HEK293 (cell line): ENCODE data around the gene LYPD3.

Experiments used
- CTCF ChIA-PET: fragments of 350-600 bp; formaldehyde crosslinking; extraction: SDS; loops from one replicate; lab custom pipeline; 2021; ENCODE audit warnings: antibody characterized with exemption; lab: Yijun Ruan, JAX
- POLR2A ChIA-PET: fragments of 300-600 bp; formaldehyde crosslinking; extraction: SDS; loops from one replicate; lab custom pipeline; 2020; ENCODE audit warnings: antibody characterized with exemption, inconsistent platforms; lab: Yijun Ruan, JAX
- H3K27ac ChIP-seq: fragments of 200-500 bp; sonication (Bioruptor generic); 2 replicates; pipeline ENCODE4 v1.5.1; 2014; ENCODE audit warnings: low read depth, low read length, control low read depth, inconsistent platforms; ENCODE audit errors: extremely low read depth
- H3K36me3 ChIP-seq, 2 experiments: fragments of 200-500 bp in 1 of 2; sonication (Bioruptor generic) in 1 of 2; 1 replicate in 1 of 2; 2 replicates in 1 of 2; pipeline ENCODE4 v1.5.1; 2014 to 2017; ENCODE audit warnings: inconsistent platforms in 2 of 2, low read length in 2 of 2; ENCODE audit not compliant: control insufficient read depth in 2 of 2, insufficient read depth in 1 of 2
- H3K4me1 ChIP-seq: fragments of 200-500 bp; sonication (Bioruptor generic); 2 replicates; pipeline ENCODE4 v1.5.1; 2014; ENCODE audit warnings: mild to moderate bottlenecking, low read length, inconsistent platforms; ENCODE audit not compliant: control insufficient read depth, insufficient read depth
- H3K4me3 ChIP-seq: 2 replicates; pipeline ENCODE4 v1.5.1; 2011; ENCODE audit warnings: low read depth, mild to moderate bottlenecking, control low read depth, low read length, moderate library complexity
- H3K9me3 ChIP-seq: fragments of 200-500 bp; sonication (Bioruptor generic); 2 replicates; pipeline ENCODE4 v1.5.1; 2014; ENCODE audit warnings: low read depth, low read length, inconsistent platforms; ENCODE audit not compliant: control insufficient read depth, insufficient read depth
- FEZF1 ChIP-seq: fragments of 450-650 bp; formaldehyde crosslinking; IDR thresholded peaks from 2 replicates; pipeline ENCODE4 v1.5.1; 2016; ENCODE audit warnings: missing biosample characterization, missing genetic modification characterization
- HOXC10 ChIP-seq: sonication (generic); formaldehyde crosslinking; IDR thresholded peaks from 2 replicates; pipeline ENCODE4 v1.8.1; 2023; ENCODE audit warnings: mild to moderate bottlenecking, missing genetic modification reagents
- KLF8 ChIP-seq: fragments of 450-650 bp; formaldehyde crosslinking; IDR thresholded peaks from 2 replicates; pipeline ENCODE4 v1.5.1; 2016; ENCODE audit warnings: missing biosample characterization, missing genetic modification characterization
- PRDM1 ChIP-seq: fragments of 450-650 bp; formaldehyde crosslinking; IDR thresholded peaks from 2 replicates; pipeline ENCODE4; 2016; ENCODE audit warnings: missing biosample characterization, missing genetic modification characterization
- PRDM2 ChIP-seq: fragments of 450-650 bp; formaldehyde crosslinking; IDR thresholded peaks from 2 replicates; pipeline ENCODE4 v1.5.1; 2016; ENCODE audit warnings: missing biosample characterization, missing genetic modification characterization, borderline replicate concordance
- REPIN1 ChIP-seq: fragments of 450-650 bp; formaldehyde crosslinking; IDR thresholded peaks from 2 replicates; pipeline ENCODE4 v1.5.1; 2017; ENCODE audit warnings: missing biosample characterization, missing genetic modification characterization, low read depth
- SETDB1 ChIP-seq: IDR thresholded peaks from one replicate; pipeline ENCODE4 v1.6.1; 2017; ENCODE audit warnings: mild to moderate bottlenecking, low read length, moderate library complexity, mixed read lengths; ENCODE audit not compliant: insufficient read length
- TCF7L2 ChIP-seq: IDR thresholded peaks from 2 replicates; pipeline ENCODE4 v1.6.1; 2011; ENCODE audit warnings: low read depth, mild to moderate bottlenecking, inconsistent platforms, low read length, moderate library complexity, borderline replicate concordance
- YY1 ChIP-seq: fragments of 450-650 bp; formaldehyde crosslinking; IDR thresholded peaks from 2 replicates; pipeline ENCODE4 v1.5.1; 2018; ENCODE audit warnings: missing biosample characterization, missing genetic modification characterization
- ZNF114 ChIP-seq: fragments of 450-650 bp; formaldehyde crosslinking; IDR thresholded peaks from 2 replicates; pipeline ENCODE4 v1.5.0; 2017; ENCODE audit warnings: missing biosample characterization, missing genetic modification characterization
- ZNF121 ChIP-seq: fragments of 450-650 bp; formaldehyde crosslinking; IDR thresholded peaks from 2 replicates; pipeline ENCODE4 v1.5.1; 2016; ENCODE audit warnings: missing biosample characterization, missing genetic modification characterization
- ZNF138 ChIP-seq: fragments of 450-650 bp; formaldehyde crosslinking; IDR thresholded peaks from 2 replicates; pipeline ENCODE4 v1.5.1; 2016; ENCODE audit warnings: missing biosample characterization, missing genetic modification characterization, borderline replicate concordance
- ZNF24 ChIP-seq: fragments of 450-650 bp; formaldehyde crosslinking; IDR thresholded peaks from 2 replicates; pipeline ENCODE4 v1.5.1; 2016; ENCODE audit warnings: missing biosample characterization, missing genetic modification characterization
- ZNF529 ChIP-seq: fragments of 450-650 bp; formaldehyde crosslinking; IDR thresholded peaks from 2 replicates; pipeline ENCODE4 v1.5.1; 2017; ENCODE audit warnings: missing genetic modification characterization, missing biosample characterization; ENCODE audit not compliant: insufficient replicate concordance
- ZNF639 ChIP-seq: fragments of 450-650 bp; formaldehyde crosslinking; IDR thresholded peaks from 2 replicates; pipeline ENCODE4 v1.5.1; 2016; ENCODE audit warnings: missing biosample characterization, missing genetic modification characterization
- ZNF664 ChIP-seq: fragments of 450-650 bp; formaldehyde crosslinking; IDR thresholded peaks from 2 replicates; pipeline ENCODE4 v1.5.1; 2016; ENCODE audit warnings: missing biosample characterization, missing genetic modification characterization
- ZNF785 ChIP-seq: fragments of 450-650 bp; formaldehyde crosslinking; IDR thresholded peaks from 2 replicates; pipeline ENCODE4 v1.5.1; 2016; ENCODE audit warnings: missing biosample characterization, missing genetic modification characterization
- TF ChIP-seq, protein P1 (sequence below): fragments of 450-650 bp; formaldehyde crosslinking; IDR thresholded peaks from 2 replicates; pipeline ENCODE4 v1.5.1; 2017; ENCODE audit warnings: missing biosample characterization, missing genetic modification characterization
- TF ChIP-seq, protein P2 (sequence below): fragments of 450-650 bp; formaldehyde crosslinking; IDR thresholded peaks from 2 replicates; pipeline ENCODE4 v1.5.1; 2016; ENCODE audit warnings: missing biosample characterization, missing genetic modification characterization

The LYPD3 gene

DNA sequence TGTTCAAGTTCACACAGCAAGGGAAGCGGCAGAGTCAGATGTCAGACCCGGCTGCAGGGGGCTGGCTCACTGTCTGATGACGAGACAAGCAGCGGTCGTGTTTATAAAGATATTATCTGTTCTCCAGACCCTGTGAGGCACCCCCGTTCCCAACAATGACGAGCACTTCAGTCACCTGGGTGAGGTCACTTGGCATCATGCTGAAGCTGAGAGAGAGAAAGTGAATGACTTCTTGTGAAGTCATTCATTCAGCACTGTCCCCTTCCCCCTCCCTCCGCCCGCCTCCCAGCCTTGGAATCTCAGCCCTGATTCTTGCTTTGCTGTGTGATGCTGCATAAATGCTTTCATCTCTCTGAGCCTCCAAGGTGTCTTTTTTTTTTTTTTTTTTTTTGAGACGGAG is 4.9 kb upstream of the LYPD3 start (continued):
- TF ChIP-seq, protein P1, sequence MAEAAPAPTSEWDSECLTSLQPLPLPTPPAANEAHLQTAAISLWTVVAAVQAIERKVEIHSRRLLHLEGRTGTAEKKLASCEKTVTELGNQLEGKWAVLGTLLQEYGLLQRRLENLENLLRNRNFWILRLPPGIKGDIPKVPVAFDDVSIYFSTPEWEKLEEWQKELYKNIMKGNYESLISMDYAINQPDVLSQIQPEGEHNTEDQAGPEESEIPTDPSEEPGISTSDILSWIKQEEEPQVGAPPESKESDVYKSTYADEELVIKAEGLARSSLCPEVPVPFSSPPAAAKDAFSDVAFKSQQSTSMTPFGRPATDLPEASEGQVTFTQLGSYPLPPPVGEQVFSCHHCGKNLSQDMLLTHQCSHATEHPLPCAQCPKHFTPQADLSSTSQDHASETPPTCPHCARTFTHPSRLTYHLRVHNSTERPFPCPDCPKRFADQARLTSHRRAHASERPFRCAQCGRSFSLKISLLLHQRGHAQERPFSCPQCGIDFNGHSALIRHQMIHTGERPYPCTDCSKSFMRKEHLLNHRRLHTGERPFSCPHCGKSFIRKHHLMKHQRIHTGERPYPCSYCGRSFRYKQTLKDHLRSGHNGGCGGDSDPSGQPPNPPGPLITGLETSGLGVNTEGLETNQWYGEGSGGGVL (tag by site-specific recombination), result peak; percentile 50; the same call in 1 of the 2 replicates

DNA sequence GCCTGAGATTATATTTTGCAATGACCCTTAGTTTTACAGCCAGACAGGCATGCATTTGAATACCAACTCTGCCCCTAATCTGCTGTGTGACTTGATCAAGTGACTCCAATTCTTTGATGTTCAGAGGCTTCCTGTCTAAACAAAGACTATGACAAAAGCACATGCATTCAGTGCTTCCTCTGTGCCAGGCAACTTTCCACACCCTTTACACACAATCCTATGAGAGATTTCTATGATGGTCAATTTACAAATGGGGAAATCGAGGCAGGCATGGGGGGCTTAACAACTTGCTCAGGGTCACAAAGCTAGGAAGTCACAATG is 3.7 kb upstream of the LYPD3 start:
- no peak overlapping the region for H3K27ac ChIP-seq
- H3K4me1 ChIP-seq, result peaks cover 13% of the 10 kb centered on the region; the same call in 1 of the 2 replicates
- no peaks in the 10 kb centered on the region for H3K9me3 ChIP-seq
- no peak overlapping the region for H3K4me3 ChIP-seq
- TF ChIP-seq, protein P2, sequence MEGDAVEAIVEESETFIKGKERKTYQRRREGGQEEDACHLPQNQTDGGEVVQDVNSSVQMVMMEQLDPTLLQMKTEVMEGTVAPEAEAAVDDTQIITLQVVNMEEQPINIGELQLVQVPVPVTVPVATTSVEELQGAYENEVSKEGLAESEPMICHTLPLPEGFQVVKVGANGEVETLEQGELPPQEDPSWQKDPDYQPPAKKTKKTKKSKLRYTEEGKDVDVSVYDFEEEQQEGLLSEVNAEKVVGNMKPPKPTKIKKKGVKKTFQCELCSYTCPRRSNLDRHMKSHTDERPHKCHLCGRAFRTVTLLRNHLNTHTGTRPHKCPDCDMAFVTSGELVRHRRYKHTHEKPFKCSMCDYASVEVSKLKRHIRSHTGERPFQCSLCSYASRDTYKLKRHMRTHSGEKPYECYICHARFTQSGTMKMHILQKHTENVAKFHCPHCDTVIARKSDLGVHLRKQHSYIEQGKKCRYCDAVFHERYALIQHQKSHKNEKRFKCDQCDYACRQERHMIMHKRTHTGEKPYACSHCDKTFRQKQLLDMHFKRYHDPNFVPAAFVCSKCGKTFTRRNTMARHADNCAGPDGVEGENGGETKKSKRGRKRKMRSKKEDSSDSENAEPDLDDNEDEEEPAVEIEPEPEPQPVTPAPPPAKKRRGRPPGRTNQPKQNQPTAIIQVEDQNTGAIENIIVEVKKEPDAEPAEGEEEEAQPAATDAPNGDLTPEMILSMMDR (tag by site-specific recombination), result no peak
- ChIA-PET CTCF (interaction anchor here (0.6 to 1.8 kb wide), 7 partner anchors 14 to 51 kb away, joined by 3 to 16 read pairs (median 3); no protein-coding TSS in a partner anchor), POLR2A (no interaction called here)
- no peaks in the 10 kb centered on the region for H3K36me3 ChIP-seq

DNA sequence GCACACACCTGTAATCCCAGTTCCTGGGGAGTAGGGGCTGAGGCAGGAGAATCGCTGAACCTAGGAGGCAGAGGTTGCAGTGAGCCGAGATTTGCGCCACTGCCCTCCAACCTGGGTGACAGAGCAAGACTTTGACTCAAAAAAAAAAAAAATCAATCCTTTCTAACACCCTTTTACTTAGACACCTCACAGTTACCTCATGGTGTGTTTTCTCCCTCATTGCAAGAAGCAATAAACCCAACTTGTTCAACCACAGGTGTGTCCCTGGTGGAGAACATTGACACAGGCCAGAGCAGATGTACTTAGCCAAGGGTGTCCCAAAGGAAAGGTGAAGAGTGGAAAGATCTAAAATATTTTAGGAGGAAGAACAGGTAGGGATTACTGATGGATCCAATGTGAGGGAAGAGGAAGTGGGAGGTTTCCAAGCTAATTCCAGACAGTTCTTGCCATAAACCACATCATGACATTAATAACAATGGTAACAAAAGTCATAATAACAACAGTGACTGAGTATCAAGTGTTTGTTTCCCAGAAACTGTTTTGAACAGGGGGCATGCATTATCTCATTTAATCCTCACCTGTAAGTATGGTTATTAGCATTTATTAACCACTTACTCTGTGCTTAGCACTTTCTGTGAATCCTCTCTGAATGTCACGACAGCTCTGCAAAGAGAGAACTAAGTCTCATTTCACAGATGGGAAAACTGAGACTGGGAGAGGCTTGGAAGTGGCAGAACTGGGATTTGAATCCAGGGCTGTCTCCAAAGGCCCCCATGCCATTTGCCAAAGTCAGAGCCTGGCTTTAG is 3.1 kb upstream of the LYPD3 start:
- ChIA-PET CTCF (interaction anchor here (0.6 to 1.8 kb wide), 7 partner anchors 14 to 51 kb away, joined by 3 to 16 read pairs (median 3); no protein-coding TSS in a partner anchor), POLR2A (interaction anchor here (0.7 kb wide), 1 partner anchor 52 kb away, joined by 4 read pairs; no protein-coding TSS in a partner anchor)
- TF ChIP-seq PRDM1 (tag by site-specific recombination) (0 out of 2 replicates have a peak, but pooled peaks have one; percentile 23), ZNF664 (tag by site-specific recombination) (peak; percentile 97), HOXC10 (CRISPR knock-in tag) (no peak), ZNF639 (tag by site-specific recombination) (no peak), KLF8 (tag by site-specific recombination) (no peak), ZNF529 (tag by site-specific recombination) (no peak), ZNF24 (tag by site-specific recombination) (no peak), PRDM2 (tag by site-specific recombination) (no peak), FEZF1 (tag by site-specific recombination) (no peak), YY1 (tag by site-specific recombination) (no peak), SETDB1 (no peak), REPIN1 (tag by site-specific recombination) (no peak), TCF7L2 (no peak), ZNF785 (tag by site-specific recombination) (no peak), ZNF121 (tag by site-specific recombination) (no peak), ZNF114 (tag by site-specific recombination) (no peak), ZNF138 (no peak)

More for the DNA sequence above, 3.1 kb upstream of the LYPD3 start:
- Histone ChIP-seq H3K36me3 (no peaks in the 10 kb centered on the region), H3K9me3 (no peaks in the 10 kb centered on the region), H3K4me3 (no peak overlapping the region), H3K27ac (no peak overlapping the region), H3K4me1 (peaks cover 13% of the 10 kb centered on the region; the same call in 1 of the 2 replicates)
